Stimulated activated CD8-positive, alpha-beta memory T cell treated with anti-CD3 and anti-CD28 coated beads, Interleukin-15, amount 100 ng/mL, for 24 hours (primary cell): ENCODE results near the gene NGEF.

Experiments
- DNase-seq: peaks from one replicate; pipeline ENCODE4 v3.0.0-alpha.2; 2020; ENCODE audit warnings: low read depth

Gene NGEF

DNA sequence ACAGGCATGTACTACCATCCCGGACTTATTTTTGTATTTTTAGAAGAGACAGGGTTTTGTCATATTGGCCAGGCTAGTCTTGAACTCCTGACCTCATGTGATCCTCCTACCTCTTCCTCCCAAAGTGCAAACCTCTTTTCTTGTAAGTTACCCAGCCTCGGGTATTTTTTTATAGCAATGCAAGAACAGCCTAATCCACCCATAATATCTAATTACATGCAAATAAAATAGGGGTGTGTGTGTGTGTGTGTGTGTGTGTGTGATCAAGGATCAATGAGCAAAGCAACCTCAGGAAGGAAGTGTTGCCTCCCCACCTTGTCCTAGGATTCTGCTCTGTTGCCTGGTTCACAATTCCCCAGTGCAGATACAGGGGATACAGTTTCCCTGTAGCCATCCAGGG, 45.6 kb downstream of the NGEF start:
- DNase-seq, result no peak

DNA sequence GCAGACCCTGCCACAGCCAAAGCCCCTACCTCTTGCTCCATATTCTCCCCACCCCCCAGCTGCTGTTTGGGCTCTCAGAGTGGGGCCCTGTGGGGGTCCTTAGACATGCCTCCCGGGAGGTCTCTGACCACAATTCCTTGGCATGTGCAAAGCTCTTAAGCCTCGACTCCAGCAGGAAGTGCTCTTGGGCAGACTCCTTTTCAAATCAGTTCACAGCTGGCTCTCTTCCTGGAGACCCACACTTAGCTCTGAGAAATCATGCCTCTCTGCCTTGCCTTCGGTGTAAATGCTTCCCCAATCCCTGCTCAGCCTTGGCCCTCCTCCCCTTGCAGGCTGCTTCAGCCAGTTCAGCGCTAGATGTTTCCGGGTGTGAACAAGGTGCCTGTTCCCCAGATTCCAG, 46.9 kb downstream of the NGEF start:
- DNase-seq, result no peak

GRCh38 chr2:232963913-232964312, 49.1 kb downstream of the NGEF start:
- DNase-seq, result no peak

DNA sequence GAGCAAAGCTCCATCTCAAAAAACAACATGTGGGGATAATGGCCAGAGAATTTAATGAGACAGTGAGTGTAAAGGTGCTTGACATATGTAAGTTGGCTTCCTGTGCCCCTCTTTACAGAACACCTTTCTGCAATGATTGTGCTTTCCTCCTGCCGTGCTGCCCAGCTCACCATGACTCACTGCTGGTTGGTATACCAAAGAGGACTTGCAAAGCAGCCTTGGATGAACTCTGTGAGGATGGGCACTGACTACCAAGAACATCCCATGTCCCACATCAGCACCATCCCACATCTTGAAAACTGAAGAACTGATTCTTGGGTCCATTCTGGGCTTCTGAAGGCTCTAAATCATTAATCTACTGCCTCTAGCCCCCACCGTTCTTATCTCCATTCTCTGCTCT, 52.2 kb downstream of the NGEF start:
- no peak for DNase-seq

DNA sequence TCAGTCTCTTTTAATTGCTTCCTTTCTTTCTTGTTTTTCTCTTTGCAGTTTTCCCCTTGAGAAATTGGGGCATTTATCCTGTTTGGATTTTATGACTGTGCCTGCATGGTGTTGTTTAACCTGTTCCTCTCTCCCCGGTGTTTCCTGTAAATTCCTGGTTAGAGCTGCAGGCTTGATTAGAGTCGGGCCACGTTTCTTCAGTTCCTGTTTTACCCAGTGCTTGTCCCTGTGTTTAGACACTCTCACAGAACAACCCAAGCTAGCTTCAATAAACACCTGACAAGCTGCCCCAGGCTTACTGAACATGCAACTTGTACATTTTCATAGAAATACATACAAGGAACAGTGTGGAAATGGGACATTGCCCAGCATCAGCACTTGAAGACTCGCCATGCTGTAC, 53.9 kb downstream of the NGEF start:
- DNase-seq, result no peak

- DNase-seq, result no peak
These were observed 55.4 kb downstream of the NGEF start for GRCh38 chr2:232957657-232958090.

DNA sequence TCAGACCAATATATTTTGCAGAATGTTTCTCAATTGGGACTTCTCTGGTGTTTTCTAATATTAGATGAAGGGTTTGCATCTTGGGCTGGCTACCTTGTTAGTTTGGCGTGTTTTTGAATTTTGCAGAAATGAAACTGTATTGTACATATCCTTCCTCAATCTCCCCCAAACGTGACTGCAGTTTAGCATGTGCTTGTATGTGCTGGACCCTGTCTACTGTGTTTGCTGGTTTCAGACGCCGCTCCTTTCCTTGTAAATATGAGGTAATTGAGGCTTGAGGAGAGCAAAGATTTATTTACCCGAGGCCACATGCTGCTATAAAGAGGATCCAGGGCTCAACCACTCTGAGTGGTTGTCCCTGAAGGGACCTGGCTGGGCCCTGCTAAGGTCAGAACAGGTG, 57.2 kb downstream of the NGEF start:
- no peak for DNase-seq

DNA sequence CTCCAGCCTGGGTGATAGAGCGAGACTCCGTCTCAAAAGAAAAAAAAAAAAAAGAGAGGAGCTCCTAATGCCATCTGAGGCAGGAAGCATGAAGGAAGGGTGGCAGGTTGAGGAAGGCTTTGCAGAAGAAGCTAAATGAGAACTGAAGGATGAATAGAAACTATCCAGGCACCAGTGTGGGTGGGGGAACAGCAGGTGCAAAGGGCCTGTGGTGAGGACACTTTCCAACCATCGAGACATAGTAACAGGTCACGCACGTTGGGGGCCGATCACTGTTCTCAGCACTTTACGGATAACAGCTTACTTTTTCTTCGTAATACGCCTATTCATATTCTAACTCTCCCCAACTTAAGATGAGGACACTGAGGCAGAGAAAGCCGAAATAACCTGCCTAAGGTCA, 58.4 kb downstream of the NGEF start:
- DNase-seq, result no peak

DNA sequence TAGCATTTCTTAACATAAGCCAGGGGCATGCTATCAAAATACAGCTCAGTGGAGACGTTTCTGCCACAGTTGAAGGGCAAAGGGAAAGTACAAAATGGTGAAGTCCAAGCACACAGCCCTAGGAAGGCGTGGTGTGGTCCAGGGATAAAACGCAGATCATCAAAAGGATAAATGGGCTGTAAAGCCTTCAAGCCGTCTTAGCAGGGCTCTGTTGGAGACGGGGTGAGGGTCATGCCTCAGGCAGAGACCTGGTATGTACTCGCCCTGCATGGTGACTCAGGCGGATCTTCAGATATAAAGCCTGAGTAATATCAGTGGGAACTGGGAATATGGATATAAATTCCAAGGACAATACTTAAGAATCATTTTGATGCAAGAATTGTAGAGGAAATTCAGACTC, 61.2 kb downstream of the NGEF start:
- DNase-seq, result no peak

- no peak for DNase-seq
These were observed 61.9 kb downstream of the NGEF start for GRCh38 chr2:232951181-232951580.

GRCh38 chr2:232950751-232951150, 62.3 kb downstream of the NGEF start:
- DNase-seq, result no peak

- DNase-seq, result no peak
These were observed 64.0 kb downstream of the NGEF start for GRCh38 chr2:232949016-232949415.

GRCh38 chr2:232942831-232943230, 70.2 kb downstream of the NGEF start:
- no peak for DNase-seq

DNA sequence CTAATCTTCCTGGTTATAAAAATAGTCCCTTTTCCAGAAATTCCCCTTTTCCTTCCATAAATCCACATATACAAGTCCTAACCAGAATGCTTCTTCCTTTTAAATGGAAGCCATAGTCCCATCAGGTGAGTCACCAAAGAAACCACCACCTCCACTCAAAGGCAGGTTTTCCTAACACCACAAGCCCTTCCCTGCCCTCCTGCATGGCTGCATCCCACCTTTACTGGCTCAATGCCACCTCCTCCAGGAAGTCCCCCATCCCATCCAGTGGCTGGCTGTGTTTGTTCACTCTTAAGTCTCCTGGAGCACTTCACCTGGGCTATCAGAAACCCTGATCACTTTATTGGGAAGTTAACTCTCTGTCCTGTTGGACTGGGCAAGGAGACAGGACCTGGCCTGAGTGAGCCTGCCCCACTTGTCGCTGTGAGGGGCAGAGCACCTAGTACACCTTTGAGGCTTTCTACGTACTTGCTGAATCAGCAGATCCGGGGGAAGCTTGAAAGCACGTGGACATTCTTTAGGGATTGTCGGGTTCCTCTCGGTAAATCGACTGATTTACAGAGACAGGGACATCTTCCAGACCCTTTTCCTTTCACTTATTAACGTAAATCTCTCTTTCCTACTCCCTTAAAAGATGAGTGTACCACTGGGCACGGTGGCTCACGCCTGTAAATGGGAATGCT, 71.0 kb downstream of the NGEF start:
- DNase-seq, result no peak

DNA sequence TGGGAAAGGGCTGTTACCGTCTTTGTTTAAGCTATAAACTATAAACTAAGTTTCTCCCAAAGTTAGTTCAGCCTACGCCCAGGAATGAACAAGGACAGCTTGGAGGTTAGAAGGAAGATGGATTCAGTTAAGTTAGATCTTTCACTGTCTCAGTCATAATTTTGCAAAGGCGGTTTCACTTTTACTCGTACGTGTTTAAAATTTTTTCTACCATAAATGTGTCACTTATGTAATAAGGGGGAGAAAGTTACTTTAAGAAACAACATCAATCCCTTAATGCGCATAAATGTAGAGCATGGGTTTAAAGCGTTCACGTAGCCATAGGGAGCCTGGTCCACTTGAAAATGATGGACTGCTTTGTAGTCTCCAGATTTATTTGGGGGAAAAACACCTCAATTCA, 71.7 kb downstream of the NGEF start:
- DNase-seq, result no peak

DNA sequence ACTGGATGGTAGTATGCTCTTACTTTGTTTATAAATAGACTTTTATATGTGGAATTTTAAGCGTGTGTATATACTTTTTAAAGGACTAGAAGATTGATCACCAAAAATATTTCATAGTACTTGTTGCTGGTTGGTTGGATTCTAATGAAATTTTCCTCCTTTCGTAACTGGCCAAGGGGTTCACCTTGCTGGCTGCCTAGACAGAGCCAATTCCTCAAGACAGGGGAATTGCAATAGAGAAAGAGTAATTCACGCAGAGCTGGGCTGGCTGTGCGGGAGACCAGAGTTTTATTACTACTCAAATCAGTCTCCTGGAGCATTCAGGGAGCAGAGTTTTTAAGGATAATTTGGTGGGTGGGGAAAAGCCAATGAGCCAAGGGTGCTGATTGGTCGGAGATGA, 72.3 kb downstream of the NGEF start:
- no peak for DNase-seq

- no peak for DNase-seq
These were observed 75.7 kb downstream of the NGEF start for GRCh38 chr2:232937278-232937906.

GRCh38 chr2:232931636-232932035, 81.4 kb downstream of the NGEF start:
- no peak for DNase-seq

GRCh38 chr2:232930059-232930400, 83.0 kb downstream of the NGEF start:
- DNase-seq, result no peak

- no peak for DNase-seq
These were observed 83.6 kb downstream of the NGEF start for GRCh38 chr2:232929303-232930058.

GRCh38 chr2:232928551-232929302, 84.3 kb downstream of the NGEF start:
- DNase-seq, result no peak

DNA sequence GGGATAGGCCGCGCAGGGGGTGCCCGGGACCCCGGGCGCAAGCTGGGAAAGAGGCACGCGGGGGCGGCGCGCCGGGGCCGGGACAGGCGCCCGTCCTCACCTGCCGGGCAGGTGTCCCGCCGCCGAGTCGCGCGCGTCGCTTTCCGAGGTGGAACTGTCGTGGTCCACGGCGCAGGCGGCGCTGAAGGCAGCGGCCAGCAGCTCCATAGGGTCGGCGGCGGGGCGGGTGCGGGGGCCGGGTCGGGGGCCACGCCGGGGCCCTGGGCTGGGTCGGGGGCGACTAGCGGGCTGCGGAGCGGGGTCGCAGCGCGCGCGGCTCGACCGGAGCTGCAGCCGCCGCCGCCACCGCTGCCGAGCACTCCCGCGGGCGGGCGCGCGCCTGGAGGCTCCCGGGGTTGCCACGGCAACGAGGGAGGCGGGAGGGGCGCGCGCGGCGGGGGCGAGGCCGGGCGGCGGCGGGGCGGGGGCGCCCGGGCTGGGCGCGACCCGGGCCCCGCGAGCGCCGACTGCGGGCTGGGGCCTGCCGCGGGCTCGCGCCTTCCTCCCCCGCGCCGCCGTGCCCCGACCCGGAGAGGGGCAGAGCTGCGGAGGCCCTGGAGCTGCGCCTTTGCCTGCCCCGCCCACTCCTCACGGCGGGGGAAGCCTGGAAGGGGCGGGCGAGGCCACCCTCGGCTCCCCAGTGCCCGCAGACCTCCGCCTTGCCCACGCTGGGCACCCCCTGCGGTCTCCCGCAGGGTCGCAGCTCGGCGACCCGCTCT, 85.1 kb downstream of the NGEF start:
- no peak for DNase-seq
